Measurements from ENCODE around the gene ASB2. TPM values are rescaled to one million over a fixed set of nuclear protein-coding genes. Genes with fewer than 3 reads are reported as not detected.

ASB2 gene, protein sequence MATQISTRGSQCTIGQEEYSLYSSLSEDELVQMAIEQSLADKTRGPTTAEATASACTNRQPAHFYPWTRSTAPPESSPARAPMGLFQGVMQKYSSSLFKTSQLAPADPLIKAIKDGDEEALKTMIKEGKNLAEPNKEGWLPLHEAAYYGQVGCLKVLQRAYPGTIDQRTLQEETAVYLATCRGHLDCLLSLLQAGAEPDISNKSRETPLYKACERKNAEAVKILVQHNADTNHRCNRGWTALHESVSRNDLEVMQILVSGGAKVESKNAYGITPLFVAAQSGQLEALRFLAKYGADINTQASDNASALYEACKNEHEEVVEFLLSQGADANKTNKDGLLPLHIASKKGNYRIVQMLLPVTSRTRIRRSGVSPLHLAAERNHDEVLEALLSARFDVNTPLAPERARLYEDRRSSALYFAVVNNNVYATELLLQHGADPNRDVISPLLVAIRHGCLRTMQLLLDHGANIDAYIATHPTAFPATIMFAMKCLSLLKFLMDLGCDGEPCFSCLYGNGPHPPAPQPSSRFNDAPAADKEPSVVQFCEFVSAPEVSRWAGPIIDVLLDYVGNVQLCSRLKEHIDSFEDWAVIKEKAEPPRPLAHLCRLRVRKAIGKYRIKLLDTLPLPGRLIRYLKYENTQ
- total RNA-seq: 0.96 TPM
- polyA plus RNA-seq: 1 to 10 TPM; 2.6 to 5.7 (median 4.9) TPM

DNA sequence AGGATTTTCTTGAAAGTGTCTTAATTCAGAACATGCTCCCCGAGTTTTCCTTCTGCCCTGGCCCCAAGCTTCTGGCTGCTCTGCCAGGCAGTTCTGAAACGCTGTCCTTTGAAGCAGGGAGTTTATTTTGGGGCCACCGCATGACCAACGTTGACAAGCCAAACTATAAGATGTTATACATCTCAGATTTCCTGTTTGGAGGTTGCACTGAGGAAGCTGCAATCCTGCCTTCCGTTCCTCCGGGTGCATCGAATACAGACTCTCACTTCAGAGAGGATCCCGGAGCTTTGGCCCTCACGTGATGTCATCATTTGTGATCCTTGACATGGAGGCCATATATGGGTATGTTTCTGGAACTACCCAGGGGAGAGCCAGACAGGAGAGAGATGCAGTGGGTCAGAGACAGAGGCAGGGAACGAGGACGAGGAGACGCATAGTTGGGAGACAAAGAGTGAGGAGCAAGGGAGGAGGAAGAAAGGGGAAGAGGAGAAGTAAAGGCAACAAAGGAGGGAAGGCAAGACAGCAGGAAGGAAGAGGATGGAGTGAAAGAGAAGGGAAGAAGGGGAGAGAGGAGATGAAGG lies at the start of gene ASB2:
ASB2 (minus strand) TSS at position 94 of the 581 bp plus-strand sequence. CDS start 12,031 bp downstream, outside the sequence.
- H3K4me3 Mint-ChIP-seq: peak within 1 kb of the TSS; percentile 11 to 67 (median 38)
- peaks cover 3% of the 10 kb centered on the region for H3K36me3 Mint-ChIP-seq
- Histone ChIP-seq H3K27ac (ENCODE audit: insufficient read depth, low read length, poor library complexity, severe bottlenecking) (peak within 1 kb of the TSS; percentile 67), H3K4me3 (ENCODE audit: low read depth, low read length) (peak within 1 kb of the TSS; percentile 76), H3K27me3 (ENCODE audit: control insufficient read depth, insufficient read depth, low read length) (no peaks in the 10 kb centered on the region), H3K9me3 (ENCODE audit: control insufficient read depth in 2 of 2, low read length in 2 of 2) (peaks cover 3 to 12% of the 10 kb centered on the region in 2 experiments), H3K36me3 (ENCODE audit: control insufficient read depth, insufficient read depth, low read length) (no peaks in the 10 kb centered on the region), H3K4me1 (ENCODE audit: control insufficient read depth, insufficient read depth, low read length, poor library complexity, severe bottlenecking) (peaks cover 45% of the 10 kb centered on the region)
- H3K27ac Mint-ChIP-seq: peak within 1 kb of the TSS; percentile 68 to 98 (median 92)
- DNase-seq (peak in 1 of 3 donors; percentile 53), ATAC-seq (ENCODE audit: low read depth in 2 of 2) (no peak)
- peaks cover 22 to 64% (median 41%) of the 10 kb centered on the region in 4 donors for H3K4me1 Mint-ChIP-seq
- H3K27me3 Mint-ChIP-seq: peaks cover 10% of the 10 kb centered on the region
- H3K9me3 Mint-ChIP-seq: peaks cover 0 to 19% (median 6%) of the 10 kb centered on the region in 7 donors

DNA sequence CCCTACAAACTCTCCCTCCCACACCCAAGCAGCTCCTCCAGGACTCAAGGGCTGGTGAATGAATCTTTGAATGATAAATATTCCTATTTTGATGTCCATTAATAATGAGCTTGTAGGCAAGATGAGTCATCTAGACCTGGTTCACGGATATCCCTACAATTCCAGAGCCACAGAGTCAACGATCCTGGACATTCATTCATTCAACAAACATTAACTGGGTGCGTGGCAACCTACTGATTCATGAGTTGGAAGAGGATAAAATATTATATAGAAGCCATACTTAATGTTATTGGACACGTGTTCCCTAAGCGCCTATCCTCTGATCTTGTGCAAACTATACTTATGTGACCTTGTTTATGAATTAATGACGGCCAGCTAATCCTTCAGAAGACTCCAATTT lies 49.4 kb upstream of the ASB2 start:
- Histone ChIP-seq H3K36me3 (ENCODE audit: control insufficient read depth, insufficient read depth, low read length) (no peaks in the 10 kb centered on the region), H3K27ac (ENCODE audit: insufficient read depth, low read length, poor library complexity, severe bottlenecking) (no peak overlapping the region), H3K4me1 (ENCODE audit: control insufficient read depth, insufficient read depth, low read length, poor library complexity, severe bottlenecking) (peaks cover 14% of the 10 kb centered on the region), H3K4me3 (ENCODE audit: low read depth, low read length) (peak overlapping the region; percentile 71), H3K27me3 (ENCODE audit: control insufficient read depth, insufficient read depth, low read length) (no peaks in the 10 kb centered on the region), H3K9me3 (ENCODE audit: control insufficient read depth in 2 of 2, low read length in 2 of 2) (no peaks in the 10 kb centered on the region)
- Mint-ChIP-seq H3K4me3 (peak overlapping the region; percentile 65 to 88 (median 84)), H3K36me3 (no peaks in the 10 kb centered on the region), H3K4me1 (peaks cover 0 to 28% (median 17%) of the 10 kb centered on the region in 4 donors), H3K27ac (no peak overlapping the region), H3K27me3 (peaks cover 5% of the 10 kb centered on the region), H3K9me3 (no peaks in the 10 kb centered on the region)
- ATAC-seq (ENCODE audit: low read depth in 2 of 2) (no peak), DNase-seq (no peak)

DNA sequence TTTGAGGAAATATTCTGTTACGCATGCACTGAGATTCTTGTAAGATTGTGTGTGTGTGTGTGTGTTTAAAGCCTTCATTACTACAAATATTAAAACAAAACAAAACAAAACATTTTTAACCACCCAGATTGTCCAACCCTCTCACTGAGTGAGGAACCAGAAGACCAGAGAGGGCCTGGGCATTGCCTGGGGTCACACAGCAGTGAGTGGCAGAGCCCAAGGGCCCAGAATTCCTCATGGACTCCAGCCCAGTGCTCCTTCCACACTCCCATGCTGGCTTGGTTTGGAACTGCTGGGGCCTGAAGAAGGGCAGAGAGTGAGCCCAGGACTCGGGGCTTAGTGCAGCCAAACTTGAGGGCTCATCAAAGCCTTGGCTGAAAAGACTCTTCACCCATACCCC lies 48.2 kb upstream of the ASB2 start:
- Histone ChIP-seq H3K4me3 (ENCODE audit: low read depth, low read length) (no peak overlapping the region), H3K9me3 (ENCODE audit: control insufficient read depth in 2 of 2, low read length in 2 of 2) (no peaks in the 10 kb centered on the region), H3K4me1 (ENCODE audit: control insufficient read depth, insufficient read depth, low read length, poor library complexity, severe bottlenecking) (peaks cover 14% of the 10 kb centered on the region), H3K36me3 (ENCODE audit: control insufficient read depth, insufficient read depth, low read length) (no peaks in the 10 kb centered on the region), H3K27me3 (ENCODE audit: control insufficient read depth, insufficient read depth, low read length) (no peaks in the 10 kb centered on the region), H3K27ac (ENCODE audit: insufficient read depth, low read length, poor library complexity, severe bottlenecking) (no peak overlapping the region)
- H3K4me3 Mint-ChIP-seq: peak overlapping the region in 1 of 4 donors; percentile 37
- no peak for ATAC-seq (ENCODE audit: low read depth in 2 of 2)
- H3K27ac Mint-ChIP-seq: no peak overlapping the region
- no peaks in the 10 kb centered on the region for H3K36me3 Mint-ChIP-seq
- H3K9me3 Mint-ChIP-seq: no peaks in the 10 kb centered on the region
- H3K4me1 Mint-ChIP-seq: peaks cover 0 to 28% (median 17%) of the 10 kb centered on the region in 4 donors
- peaks cover 5% of the 10 kb centered on the region for H3K27me3 Mint-ChIP-seq
- no peak for DNase-seq

DNA sequence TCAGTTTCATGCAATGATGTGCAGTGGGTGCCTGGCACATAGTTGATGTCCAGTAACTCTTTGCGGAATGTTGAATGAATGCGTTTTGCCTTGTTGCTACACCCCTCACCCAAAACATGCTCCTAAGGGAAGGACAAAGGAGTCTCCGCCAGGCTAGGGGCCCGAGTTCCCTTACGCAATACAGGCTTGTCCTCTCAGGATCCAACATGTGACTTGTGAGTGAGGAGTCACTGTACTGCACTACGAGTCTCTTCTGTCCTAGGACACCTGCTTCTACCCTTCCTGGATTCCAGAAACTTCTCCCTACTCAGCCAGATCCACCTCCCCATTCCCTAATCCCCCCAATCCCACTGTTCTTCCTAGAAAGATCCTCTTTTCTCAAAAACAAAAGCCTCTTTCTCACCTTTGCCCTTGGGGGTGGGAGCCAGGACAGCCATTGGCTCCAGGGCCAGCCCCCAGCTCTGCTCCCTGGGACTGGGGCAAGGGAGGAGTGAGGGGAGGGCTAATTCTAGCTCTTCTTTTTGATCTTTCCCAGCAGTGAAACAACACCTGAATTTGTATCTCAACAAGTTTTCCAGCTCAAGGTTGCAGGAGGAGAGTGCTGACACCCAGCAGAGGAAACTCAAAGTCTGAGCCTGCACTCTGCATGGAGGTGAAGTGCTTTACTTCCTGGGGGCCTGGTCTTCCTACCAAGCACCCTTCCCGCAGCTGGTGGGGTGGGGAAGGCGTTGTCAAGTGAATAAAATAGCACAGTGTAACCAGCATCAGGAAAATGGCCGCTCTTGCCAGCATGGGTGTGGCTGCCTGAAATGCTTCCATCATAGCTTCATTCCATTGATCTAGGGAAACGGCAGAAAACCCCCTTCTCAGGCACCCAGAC lies 46.4 kb upstream of the ASB2 start:
- Mint-ChIP-seq H3K4me3 (no peak overlapping the region), H3K36me3 (no peaks in the 10 kb centered on the region)

DNA sequence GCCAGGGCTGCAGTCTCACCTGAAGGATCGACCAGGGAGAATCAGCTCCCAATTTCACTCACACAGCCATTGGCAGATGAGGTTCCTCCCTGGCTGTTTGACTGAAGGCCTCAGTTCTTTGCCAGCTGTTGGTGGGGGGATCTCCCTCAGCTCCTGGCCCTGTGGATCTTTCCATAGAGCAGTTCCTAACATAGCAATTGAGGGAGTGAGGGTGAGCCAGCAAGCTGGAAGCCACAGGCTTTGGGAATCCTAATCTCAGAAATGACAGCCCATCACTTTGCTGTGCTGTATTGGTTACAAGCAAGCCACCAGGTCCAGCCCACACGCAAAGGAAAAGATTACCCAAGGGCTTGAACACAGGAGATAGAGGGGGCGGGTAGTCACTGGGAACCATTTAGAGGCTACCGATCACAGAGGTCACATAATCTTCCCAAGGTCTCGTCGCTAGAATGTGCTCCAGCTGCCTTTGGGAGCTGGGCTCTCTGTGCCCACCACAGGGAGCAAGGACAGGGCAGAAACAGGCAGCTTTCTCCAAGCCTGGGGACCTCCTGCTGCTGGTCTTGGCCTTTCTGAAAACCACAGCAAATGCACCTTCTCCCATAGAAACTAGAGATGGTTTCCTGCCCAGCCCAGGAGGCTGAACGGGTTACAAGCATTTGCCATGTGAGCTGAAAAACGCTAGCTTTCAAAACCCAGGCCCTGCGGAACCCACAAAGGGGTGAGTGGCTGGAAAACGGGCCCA lies 45.2 kb upstream of the ASB2 start:
- no peaks in the 10 kb centered on the region for H3K9me3 Mint-ChIP-seq
- H3K4me1 Mint-ChIP-seq: peaks cover 0 to 14% (median 10%) of the 10 kb centered on the region in 4 donors
- ATAC-seq (ENCODE audit: low read depth in 2 of 2): no peak
- H3K4me3 Mint-ChIP-seq: no peak overlapping the region
- Histone ChIP-seq H3K27ac (ENCODE audit: insufficient read depth, low read length, poor library complexity, severe bottlenecking) (no peak overlapping the region), H3K9me3 (ENCODE audit: control insufficient read depth in 2 of 2, low read length in 2 of 2) (no peaks in the 10 kb centered on the region), H3K4me3 (ENCODE audit: low read depth, low read length) (no peak overlapping the region), H3K4me1 (ENCODE audit: control insufficient read depth, insufficient read depth, low read length, poor library complexity, severe bottlenecking) (peaks cover 6% of the 10 kb centered on the region), H3K27me3 (ENCODE audit: control insufficient read depth, insufficient read depth, low read length) (peaks cover 3% of the 10 kb centered on the region), H3K36me3 (ENCODE audit: control insufficient read depth, insufficient read depth, low read length) (no peaks in the 10 kb centered on the region)
- H3K27ac Mint-ChIP-seq: peak overlapping the region in 1 of 3 donors; percentile 51
- H3K36me3 Mint-ChIP-seq: no peaks in the 10 kb centered on the region
- peaks cover 5% of the 10 kb centered on the region for H3K27me3 Mint-ChIP-seq
- DNase-seq: peak in 1 of 3 donors; percentile 30

More for the DNA sequence above, 46.4 kb upstream of the ASB2 start:
- Histone ChIP-seq H3K4me1 (ENCODE audit: control insufficient read depth, insufficient read depth, low read length, poor library complexity, severe bottlenecking) (peaks cover 14% of the 10 kb centered on the region), H3K27ac (ENCODE audit: insufficient read depth, low read length, poor library complexity, severe bottlenecking) (no peak overlapping the region), H3K27me3 (ENCODE audit: control insufficient read depth, insufficient read depth, low read length) (no peaks in the 10 kb centered on the region), H3K4me3 (ENCODE audit: low read depth, low read length) (no peak overlapping the region), H3K36me3 (ENCODE audit: control insufficient read depth, insufficient read depth, low read length) (no peaks in the 10 kb centered on the region), H3K9me3 (ENCODE audit: control insufficient read depth in 2 of 2, low read length in 2 of 2) (no peaks in the 10 kb centered on the region)
- DNase-seq (no peak), ATAC-seq (ENCODE audit: low read depth in 2 of 2) (no peak)
- Mint-ChIP-seq H3K27me3 (peaks cover 5% of the 10 kb centered on the region), H3K27ac (no peak overlapping the region), H3K9me3 (no peaks in the 10 kb centered on the region), H3K4me1 (peaks cover 0 to 17% (median 10%) of the 10 kb centered on the region in 4 donors)

DNA sequence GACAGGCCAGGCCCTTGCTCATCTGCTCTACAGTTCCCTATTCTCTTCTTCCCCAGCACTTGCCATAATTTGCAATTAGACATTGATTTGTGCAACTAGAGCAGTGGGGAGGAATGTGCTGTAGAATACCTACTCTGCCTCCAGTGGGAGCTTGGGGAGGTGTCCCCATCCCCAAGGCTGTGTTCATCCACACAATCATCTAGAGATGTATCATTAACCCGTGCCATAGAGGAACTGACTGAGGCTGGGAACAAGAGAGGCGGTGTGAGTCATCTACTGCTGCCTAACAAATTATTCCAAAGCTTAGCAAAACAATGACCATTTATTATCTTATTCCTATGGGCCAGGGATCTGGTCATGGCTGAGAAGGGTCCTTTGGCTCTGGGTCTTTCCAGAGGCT lies 44.6 kb upstream of the ASB2 start:
- H3K27ac ChIP-seq (ENCODE audit: insufficient read depth, low read length, poor library complexity, severe bottlenecking): no peak overlapping the region
- no peaks in the 10 kb centered on the region for H3K9me3 ChIP-seq (ENCODE audit: control insufficient read depth in 2 of 2, low read length in 2 of 2)
- no peak overlapping the region for H3K4me3 ChIP-seq (ENCODE audit: low read depth, low read length)
- DNase-seq: no peak
- H3K36me3 ChIP-seq (ENCODE audit: control insufficient read depth, insufficient read depth, low read length): no peaks in the 10 kb centered on the region
- H3K27me3 ChIP-seq (ENCODE audit: control insufficient read depth, insufficient read depth, low read length): peaks cover 3% of the 10 kb centered on the region
- no peak overlapping the region for H3K4me3 Mint-ChIP-seq
- peaks cover 3% of the 10 kb centered on the region for H3K27me3 Mint-ChIP-seq
- no peak for ATAC-seq (ENCODE audit: low read depth in 2 of 2)
- peaks cover 0 to 11% (median 8%) of the 10 kb centered on the region in 4 donors for H3K4me1 Mint-ChIP-seq
- no peaks in the 10 kb centered on the region for H3K9me3 Mint-ChIP-seq
- no peaks in the 10 kb centered on the region for H3K36me3 Mint-ChIP-seq
- H3K27ac Mint-ChIP-seq: no peak overlapping the region
- H3K4me1 ChIP-seq (ENCODE audit: control insufficient read depth, insufficient read depth, low read length, poor library complexity, severe bottlenecking): peaks cover 4% of the 10 kb centered on the region
